ENCODE measurements around the gene SLC11A2. TPM values are rescaled to one million over a fixed set of nuclear protein-coding genes. Genes with fewer than 3 reads are reported as not detected.

SLC11A2 gene
- total and polyA plus RNA-seq, 2 donors (not counting 1 experiment from before 2014, with no cell fraction given), result 19.7 to 42.0 TPM

DNA sequence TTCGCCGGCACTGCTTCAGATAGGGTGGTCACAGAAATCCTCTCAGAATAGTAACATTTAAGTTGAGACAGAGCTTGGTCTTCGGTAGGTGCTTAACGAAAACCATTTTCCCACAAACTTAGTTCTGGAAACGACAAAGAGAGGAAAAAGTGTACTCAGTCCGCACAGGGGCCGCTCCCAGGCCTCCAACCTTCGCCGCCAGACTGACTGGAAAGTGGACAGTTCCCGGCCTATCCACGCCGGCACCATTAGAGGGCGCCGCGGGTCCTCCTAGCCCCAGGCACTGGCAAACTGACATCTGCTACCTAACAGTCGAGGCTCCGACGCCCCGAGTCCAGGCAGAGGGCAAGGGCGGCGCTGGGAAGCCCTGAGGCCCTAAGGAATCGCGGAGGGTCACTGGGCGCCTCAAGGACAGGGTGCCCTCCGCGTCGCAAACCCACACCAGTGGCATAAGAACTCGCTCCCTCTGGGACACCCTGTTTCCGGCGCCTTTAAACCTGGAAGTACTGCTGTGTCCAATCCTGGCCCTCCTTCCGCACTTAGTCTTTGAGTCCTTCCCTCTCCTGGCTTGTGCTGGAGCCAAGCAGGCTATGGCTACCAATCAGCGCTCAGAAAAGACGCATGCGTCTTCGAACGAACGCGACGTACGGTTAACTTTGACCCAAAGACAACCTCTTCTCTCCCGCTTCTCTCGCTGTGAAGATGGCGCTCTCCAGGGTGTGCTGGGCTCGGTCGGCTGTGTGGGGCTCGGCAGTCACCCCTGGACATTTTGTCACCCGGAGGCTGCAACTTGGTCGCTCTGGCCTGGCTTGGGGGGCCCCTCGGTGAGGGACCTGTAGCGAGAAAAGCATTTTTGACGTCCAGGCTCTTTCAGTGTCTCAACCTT, 21.7 kb upstream of the SLC11A2 start, which contains the start of gene LETMD1:
Gene LETMD1 (plus strand): TSS at position 673 of the 886 bp plus-strand sequence. CDS start 30 bp downstream, at position 703.
- Histone ChIP-seq H2AFZ (ENCODE audit: insufficient read depth, low read depth, low read length, poor library complexity, severe bottlenecking) (peak within 1 kb of the TSS; percentile 93), H3K36me3 (replicated peaks in 1 of 2; ENCODE audit: control extremely low read depth in 1 of 2, control insufficient read depth in 1 of 2, extremely low read depth in 1 of 2, insufficient read depth in 2 of 2, low read length in 1 of 2) (peaks cover 0 to 4% of the 10 kb centered on the region in 2 experiments), H3K27me3 (replicated peaks in 1 of 4; ENCODE audit: control extremely low read depth in 1 of 4, control insufficient read depth in 3 of 4, insufficient read depth in 4 of 4, low read length in 3 of 4) (no peaks in the 10 kb centered on the region), H3K9ac (ENCODE audit: low read length) (peak within 1 kb of the TSS; percentile 82), H4K20me1 (ENCODE audit: control insufficient read depth, insufficient read depth, low read length, poor library complexity, severe bottlenecking) (no peaks in the 10 kb centered on the region), H3K4me2 (replicated peaks; ENCODE audit: low read depth, low read length, poor library complexity, severe bottlenecking) (peak within 1 kb of the TSS; percentile 77), H3K79me2 (ENCODE audit: control insufficient read depth, insufficient read depth, low read length) (peaks cover 7% of the 10 kb centered on the region), H3K27ac (ENCODE audit: low read length in 2 of 2) (peak within 1 kb of the TSS; percentile 81), H3K9me3 (ENCODE audit: control extremely low read depth in 1 of 3, control insufficient read depth in 2 of 3, insufficient read depth in 1 of 3, low read length in 2 of 3) (no peaks in the 10 kb centered on the region), H3K4me1 (ENCODE audit: control insufficient read depth in 2 of 2, insufficient read depth in 2 of 2, low read length in 2 of 2) (peaks cover 18 to 22% of the 10 kb centered on the region in 2 donors), H3K4me3 (ENCODE audit: control extremely low read depth in 1 of 5, extremely low read depth in 1 of 5, insufficient read depth in 1 of 5, low read depth in 2 of 5, low read length in 4 of 5) (peak within 1 kb of the TSS; percentile 75 to 91 (median 79))
- 1% methylated on average over 49 of the region's 51 CpGs for WGBS (ENCODE audit: insufficient coverage)
- H3K4me1 Mint-ChIP-seq, result peaks cover 29% of the 10 kb centered on the region
- POLR2A ChIA-PET, result interaction anchor here (1.5 kb wide), 1 partner anchor 35 kb away, joined by 7 read pairs; the partner anchor contains the start of gene CSRNP2
- peak within 1 kb of the TSS; percentile 96 for H3K4me3 Mint-ChIP-seq
- no peaks in the 10 kb centered on the region for H3K9me3 Mint-ChIP-seq (ENCODE audit: insufficient read depth)
- CTCF ChIA-PET, result interaction anchor here (0.9 to 3.5 kb wide), 7 partner anchors 9 to 293 kb away, joined by 3 to 11 read pairs (median 4); partner anchors contain the start of genes POU6F1 and SLC11A2
- DNase-seq (peak; percentile 97), ATAC-seq (ENCODE audit: low read depth) (peak; percentile 95)
- H3K27me3 Mint-ChIP-seq, result no peaks in the 10 kb centered on the region
- intact Hi-C loops (cut with micrococcal nuclease), result loop anchor here (1.0 to 5.0 kb wide), 11 partner anchors 22 to 484 kb away; partner anchors contain the start of genes ATF1, BIN2, CSRNP2 and POU6F1
- TF ChIP-seq, protein P1, sequence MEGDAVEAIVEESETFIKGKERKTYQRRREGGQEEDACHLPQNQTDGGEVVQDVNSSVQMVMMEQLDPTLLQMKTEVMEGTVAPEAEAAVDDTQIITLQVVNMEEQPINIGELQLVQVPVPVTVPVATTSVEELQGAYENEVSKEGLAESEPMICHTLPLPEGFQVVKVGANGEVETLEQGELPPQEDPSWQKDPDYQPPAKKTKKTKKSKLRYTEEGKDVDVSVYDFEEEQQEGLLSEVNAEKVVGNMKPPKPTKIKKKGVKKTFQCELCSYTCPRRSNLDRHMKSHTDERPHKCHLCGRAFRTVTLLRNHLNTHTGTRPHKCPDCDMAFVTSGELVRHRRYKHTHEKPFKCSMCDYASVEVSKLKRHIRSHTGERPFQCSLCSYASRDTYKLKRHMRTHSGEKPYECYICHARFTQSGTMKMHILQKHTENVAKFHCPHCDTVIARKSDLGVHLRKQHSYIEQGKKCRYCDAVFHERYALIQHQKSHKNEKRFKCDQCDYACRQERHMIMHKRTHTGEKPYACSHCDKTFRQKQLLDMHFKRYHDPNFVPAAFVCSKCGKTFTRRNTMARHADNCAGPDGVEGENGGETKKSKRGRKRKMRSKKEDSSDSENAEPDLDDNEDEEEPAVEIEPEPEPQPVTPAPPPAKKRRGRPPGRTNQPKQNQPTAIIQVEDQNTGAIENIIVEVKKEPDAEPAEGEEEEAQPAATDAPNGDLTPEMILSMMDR (IDR thresholded peaks at IDR 0.05), result peak; percentile 97
- TF ChIP-seq EZH2 (IDR thresholded peaks at IDR 0.05; ENCODE audit: borderline replicate concordance, insufficient read depth, low read depth, low read length, poor library complexity, severe bottlenecking), result no peak
- peak within 1 kb of the TSS; percentile 95 for H3K27ac Mint-ChIP-seq
